Measurements from ENCODE around the gene SLC35B3.
"Not testable (repeated sequence)": the region's sequence is repeated elsewhere in the genome, so short reads cannot be mapped to it uniquely, and the experiment has no call there.

Gene SLC35B3

DNA sequence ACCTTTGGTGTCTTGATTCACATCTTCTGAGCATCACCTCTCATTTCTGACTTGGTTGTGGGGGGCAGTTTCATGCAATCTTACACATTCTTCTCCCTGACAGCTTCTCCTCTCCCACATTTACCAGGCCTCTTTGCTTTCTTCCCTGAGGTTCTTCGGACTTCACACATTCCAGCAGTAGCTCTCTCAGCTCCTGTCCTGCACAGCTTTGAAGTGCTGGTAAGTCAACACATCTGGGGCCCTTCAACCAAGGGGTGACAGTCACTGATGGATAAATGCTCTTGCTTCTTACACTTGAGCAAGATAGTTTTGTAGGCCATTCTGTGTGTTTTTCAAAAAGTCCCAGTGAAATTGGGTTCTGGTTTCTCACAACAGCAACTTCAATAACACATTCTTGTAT lies 2.5 kb upstream of the SLC35B3 start:
- TF ChIP-seq, protein P1, sequence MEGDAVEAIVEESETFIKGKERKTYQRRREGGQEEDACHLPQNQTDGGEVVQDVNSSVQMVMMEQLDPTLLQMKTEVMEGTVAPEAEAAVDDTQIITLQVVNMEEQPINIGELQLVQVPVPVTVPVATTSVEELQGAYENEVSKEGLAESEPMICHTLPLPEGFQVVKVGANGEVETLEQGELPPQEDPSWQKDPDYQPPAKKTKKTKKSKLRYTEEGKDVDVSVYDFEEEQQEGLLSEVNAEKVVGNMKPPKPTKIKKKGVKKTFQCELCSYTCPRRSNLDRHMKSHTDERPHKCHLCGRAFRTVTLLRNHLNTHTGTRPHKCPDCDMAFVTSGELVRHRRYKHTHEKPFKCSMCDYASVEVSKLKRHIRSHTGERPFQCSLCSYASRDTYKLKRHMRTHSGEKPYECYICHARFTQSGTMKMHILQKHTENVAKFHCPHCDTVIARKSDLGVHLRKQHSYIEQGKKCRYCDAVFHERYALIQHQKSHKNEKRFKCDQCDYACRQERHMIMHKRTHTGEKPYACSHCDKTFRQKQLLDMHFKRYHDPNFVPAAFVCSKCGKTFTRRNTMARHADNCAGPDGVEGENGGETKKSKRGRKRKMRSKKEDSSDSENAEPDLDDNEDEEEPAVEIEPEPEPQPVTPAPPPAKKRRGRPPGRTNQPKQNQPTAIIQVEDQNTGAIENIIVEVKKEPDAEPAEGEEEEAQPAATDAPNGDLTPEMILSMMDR (conservative IDR thresholded peaks at IDR 0.05; ENCODE audit: control insufficient read depth, insufficient read depth, low read depth, low read length), result no peak
- DNase-seq (ENCODE audit: low read depth), result no peak
- H3K4me3 ChIP-seq (ENCODE audit: control insufficient read depth, low read depth, low read length), result no peak overlapping the region

DNA sequence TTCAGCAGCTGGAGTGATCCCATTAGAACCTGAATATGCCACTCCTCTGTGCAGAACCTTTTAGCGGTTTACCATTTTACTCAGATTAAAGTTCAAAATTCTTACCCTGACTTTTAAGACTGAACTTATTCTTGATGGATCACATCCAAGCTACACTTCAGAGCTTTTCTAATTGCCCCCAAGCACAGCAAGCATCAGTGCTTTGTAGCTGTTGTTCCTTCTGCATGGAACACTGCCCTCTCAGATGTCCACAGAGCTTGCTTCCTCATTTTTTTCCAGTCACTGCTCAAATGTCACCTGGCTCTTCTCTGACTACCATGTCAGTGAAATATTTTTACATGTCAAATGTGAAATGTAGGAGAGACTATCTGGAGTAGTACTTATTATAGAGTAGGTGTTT lies 1.6 kb upstream of the SLC35B3 start:
- TF ChIP-seq, protein P1 (conservative IDR thresholded peaks at IDR 0.05; ENCODE audit: control insufficient read depth, insufficient read depth, low read depth, low read length), result no peak
- no peak for DNase-seq (ENCODE audit: low read depth)
- no peak overlapping the region for H3K4me3 ChIP-seq (ENCODE audit: control insufficient read depth, low read depth, low read length)

DNA sequence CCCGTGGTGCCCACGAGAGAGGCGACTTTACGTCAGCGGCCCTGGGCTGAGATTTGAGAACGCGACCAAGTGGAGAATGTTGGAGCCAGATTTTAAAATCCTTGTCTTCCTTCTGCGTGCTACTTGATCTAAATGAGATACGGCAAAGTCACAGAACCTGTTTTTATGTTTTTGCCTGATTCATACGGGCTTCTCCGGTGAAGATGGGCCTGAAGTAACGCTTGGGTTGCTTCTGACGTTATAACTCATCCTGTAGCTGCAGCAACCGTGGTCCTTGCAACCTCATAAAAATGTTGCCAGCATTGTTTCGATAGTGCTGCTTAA lies 462 bp upstream of the SLC35B3 start:
- H3K4me3 ChIP-seq (ENCODE audit: control insufficient read depth, low read depth, low read length), result peak overlapping the region; percentile 87
- peak; percentile 30 for DNase-seq (ENCODE audit: low read depth)
- TF ChIP-seq, protein P1 (conservative IDR thresholded peaks at IDR 0.05; ENCODE audit: control insufficient read depth, insufficient read depth, low read depth, low read length), result no peak

DNA sequence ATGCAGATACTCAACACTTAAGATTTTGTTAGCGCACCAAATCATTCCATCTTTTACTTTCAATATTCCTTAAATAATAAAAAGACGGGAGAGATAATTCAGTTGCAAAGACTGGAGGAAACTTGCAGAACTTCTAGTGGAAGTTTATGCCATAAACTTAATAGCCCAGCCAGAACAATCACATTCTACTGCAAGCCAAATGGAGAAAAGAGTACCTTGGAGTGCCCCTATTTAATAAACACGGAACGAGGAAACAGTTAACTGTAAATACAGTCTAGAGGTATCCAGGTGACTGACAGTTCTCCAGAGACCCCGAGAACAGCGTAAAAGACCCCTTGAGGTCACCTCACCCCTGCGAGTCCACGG lies 635 bp downstream of the SLC35B3 start:
- TF ChIP-seq, protein P1 (conservative IDR thresholded peaks at IDR 0.05; ENCODE audit: control insufficient read depth, insufficient read depth, low read depth, low read length), result no peak
- no peak for DNase-seq (ENCODE audit: low read depth)
- H3K4me3 ChIP-seq (ENCODE audit: control insufficient read depth, low read depth, low read length), result peak overlapping the region; percentile 87

DNA sequence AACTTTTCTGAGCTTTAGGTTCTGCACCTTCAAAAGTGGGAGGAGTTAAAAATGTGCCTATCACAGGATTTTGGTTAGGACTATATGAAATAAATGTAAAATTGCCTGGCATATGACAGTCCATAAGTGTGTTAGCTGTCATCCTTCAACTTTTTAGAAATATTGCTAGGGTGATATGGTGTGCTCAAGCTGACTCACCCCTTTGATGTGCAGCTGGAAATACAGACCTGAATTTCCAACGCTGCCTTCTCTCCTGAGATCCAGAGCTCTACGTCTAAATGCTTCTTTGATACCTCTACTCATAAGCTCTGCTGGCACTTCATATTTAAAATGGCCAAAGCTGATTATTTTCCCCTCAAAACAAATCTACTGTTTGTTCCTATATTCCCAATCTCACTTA lies 2.7 kb downstream of the SLC35B3 start:
- TF ChIP-seq, protein P1 (conservative IDR thresholded peaks at IDR 0.05; ENCODE audit: control insufficient read depth, insufficient read depth, low read depth, low read length), result no peak
- no peak overlapping the region for H3K4me3 ChIP-seq (ENCODE audit: control insufficient read depth, low read depth, low read length)
- DNase-seq (ENCODE audit: low read depth), result peak; percentile 29

DNA sequence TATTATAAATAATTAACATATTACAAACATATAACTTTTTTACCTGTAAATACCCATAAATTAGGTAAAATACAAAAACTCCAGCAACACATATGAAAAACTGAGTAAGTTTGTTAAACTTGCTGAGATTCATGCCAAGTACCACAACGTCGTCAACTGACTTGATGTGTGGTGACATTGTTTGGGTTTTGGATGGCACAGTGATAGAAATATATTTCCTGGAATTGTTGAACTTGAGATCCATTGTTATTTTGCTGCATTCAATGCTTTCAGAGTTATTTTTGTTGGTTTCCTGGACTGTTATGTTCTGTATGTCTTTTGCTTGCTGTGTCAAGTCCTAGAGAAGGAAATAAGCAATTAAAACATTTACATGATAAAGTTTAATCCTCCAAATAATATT lies 5.5 kb downstream of the SLC35B3 start:
- H3K4me3 ChIP-seq (ENCODE audit: control insufficient read depth, low read depth, low read length), result no peak overlapping the region
- DNase-seq (ENCODE audit: low read depth), result no peak
- TF ChIP-seq, protein P1 (conservative IDR thresholded peaks at IDR 0.05; ENCODE audit: control insufficient read depth, insufficient read depth, low read depth, low read length), result no peak

DNA sequence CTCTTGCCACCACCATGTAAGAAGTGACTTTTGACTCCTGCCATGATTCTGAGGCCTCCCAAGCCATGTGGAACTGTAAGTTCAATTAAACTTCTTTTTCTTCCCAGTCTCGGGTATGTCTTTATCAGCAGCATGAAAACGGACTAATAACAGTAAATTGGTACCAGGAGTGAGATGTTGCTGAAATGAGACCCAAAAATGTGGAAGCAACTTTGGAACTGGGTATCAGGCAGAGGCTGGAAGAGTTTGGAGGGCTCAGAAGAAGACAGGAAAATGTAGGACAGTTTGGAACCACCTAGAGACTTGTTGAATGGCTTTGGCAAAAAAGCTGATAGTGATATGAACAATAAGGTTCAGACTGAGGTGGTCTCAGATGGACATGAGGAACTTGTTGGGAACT lies 8.8 kb downstream of the SLC35B3 start:
- DNase-seq (ENCODE audit: low read depth); H3K4me3 ChIP-seq (ENCODE audit: control insufficient read depth, low read depth, low read length): not testable (repeated sequence)

Measured in fibroblast of mammary gland (primary cell).